ENCODE measurements around the gene SPRED2. TPM values are rescaled to one million over a fixed set of nuclear protein-coding genes. Genes with fewer than 3 reads are reported as not detected.

The SPRED2 gene
- total and polyA plus RNA-seq, 3 donors from 2014 or later = 10.0 to 14.1 (median 11.3) TPM

DNA sequence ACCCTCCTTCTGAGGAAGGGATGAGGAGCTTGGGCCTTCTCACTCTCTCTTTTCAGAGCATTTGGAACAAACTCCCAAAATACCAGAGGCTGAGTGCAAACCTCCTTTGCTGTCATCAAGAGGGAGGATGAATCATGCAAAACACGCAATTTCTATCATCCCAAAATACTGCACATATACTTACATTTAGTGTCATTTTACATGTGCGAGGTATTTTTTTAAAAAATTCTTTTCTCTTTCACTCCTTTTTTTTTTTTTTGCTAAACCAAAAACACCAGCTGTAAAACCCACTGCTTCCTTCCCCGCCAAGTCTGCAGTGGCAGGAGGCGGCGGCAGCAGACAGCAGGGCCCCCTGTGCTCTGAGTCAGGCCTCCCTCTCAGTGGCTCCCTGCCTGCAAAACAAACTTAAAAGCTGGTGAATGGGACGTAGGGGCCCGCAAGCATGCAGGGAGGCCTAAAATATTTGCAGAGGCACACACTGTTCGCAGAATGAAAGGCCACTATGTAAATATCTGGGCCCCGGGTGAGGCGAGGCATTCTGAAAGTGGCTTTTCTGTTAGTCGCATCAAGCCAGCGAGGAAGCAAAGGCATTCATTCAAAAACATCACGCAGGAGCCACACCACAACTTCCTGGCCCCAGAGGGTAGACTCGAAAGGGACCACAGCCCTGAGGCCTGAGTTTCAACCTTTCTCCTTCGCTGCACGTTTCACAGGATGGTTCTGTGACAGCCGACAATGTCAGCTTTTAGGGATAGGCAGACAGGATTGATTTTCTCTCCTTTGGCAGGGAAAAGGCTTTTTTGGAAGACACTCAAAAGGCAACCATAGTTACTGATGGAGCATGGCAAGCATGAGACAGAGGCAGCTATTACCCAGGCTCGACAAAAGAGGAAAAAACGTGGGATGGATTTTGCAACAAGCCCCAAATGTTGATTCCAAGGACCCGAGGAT lies 131.4 kb downstream of the SPRED2 start:
- Histone ChIP-seq H3K4me3 (no peak overlapping the region), H3K9me3 (no peaks in the 10 kb centered on the region), H3K36me3 (ENCODE audit: low read depth, missing control alignments) (no peaks in the 10 kb centered on the region), H3K4me1 (peaks cover 19% of the 10 kb centered on the region), H3K27ac (peak overlapping the region in 1 of 2 donors; percentile 11), H3K27me3 (no peaks in the 10 kb centered on the region)
- intact Hi-C loops (cut with DNase I; ENCODE audit: low total_unique reads) = no loop called here
- DNase-seq = peak; percentile 26
- TF ChIP-seq, protein P1, sequence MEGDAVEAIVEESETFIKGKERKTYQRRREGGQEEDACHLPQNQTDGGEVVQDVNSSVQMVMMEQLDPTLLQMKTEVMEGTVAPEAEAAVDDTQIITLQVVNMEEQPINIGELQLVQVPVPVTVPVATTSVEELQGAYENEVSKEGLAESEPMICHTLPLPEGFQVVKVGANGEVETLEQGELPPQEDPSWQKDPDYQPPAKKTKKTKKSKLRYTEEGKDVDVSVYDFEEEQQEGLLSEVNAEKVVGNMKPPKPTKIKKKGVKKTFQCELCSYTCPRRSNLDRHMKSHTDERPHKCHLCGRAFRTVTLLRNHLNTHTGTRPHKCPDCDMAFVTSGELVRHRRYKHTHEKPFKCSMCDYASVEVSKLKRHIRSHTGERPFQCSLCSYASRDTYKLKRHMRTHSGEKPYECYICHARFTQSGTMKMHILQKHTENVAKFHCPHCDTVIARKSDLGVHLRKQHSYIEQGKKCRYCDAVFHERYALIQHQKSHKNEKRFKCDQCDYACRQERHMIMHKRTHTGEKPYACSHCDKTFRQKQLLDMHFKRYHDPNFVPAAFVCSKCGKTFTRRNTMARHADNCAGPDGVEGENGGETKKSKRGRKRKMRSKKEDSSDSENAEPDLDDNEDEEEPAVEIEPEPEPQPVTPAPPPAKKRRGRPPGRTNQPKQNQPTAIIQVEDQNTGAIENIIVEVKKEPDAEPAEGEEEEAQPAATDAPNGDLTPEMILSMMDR (IDR thresholded peaks at IDR 0.05) = no peak
- no peak for TF ChIP-seq POLR2A (IDR thresholded peaks at IDR 0.05)
- 52 to 75% methylated on average over 20 of the region's 20 CpGs for WGBS, 2 donors

DNA sequence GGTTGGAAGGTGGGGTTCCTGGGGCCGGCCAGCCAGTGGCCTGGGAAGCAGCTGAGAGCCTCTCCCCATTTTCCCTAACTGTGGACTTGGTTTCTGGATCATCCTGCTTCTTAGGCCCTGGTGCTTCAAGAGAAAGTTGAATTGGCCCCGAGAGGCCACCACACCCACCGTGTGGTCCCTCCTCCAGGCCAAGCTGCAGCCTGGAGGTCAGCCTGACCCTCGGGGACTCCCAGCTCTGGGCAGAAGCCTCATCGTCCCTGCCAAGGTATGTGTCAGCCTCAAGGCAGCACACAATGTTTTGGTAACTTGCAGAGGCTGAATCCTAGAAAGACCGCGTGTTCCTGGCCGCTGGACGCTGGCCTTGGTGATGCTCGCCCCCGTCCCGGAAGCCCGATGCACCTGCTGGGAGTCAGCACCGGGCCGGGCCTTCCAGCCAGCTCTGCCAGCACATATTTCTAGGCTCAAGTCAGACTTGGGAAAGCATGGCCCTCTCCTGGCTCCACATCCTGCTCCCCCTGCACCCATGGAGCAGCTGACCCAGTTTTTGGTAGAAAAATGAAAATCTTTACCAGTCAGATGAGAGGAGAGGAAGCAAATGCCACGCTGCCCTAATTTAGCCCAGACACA lies 132.2 kb downstream of the SPRED2 start:
- intact Hi-C loops (cut with DNase I; ENCODE audit: low total_unique reads) = no loop called here
- 27 to 43% methylated on average over 7 to 15 of the region's 16 CpGs for WGBS, 2 donors
- no peaks in the 10 kb centered on the region for H3K9me3 ChIP-seq
- no peak overlapping the region for H3K27ac ChIP-seq
- peak; percentile 84 for DNase-seq
- H3K27me3 ChIP-seq = no peaks in the 10 kb centered on the region
- H3K4me1 ChIP-seq = peaks cover 19% of the 10 kb centered on the region
- H3K36me3 ChIP-seq (ENCODE audit: low read depth, missing control alignments) = no peaks in the 10 kb centered on the region
- TF ChIP-seq POLR2A (IDR thresholded peaks at IDR 0.05) = no peak
- H3K4me3 ChIP-seq = no peak overlapping the region

DNA sequence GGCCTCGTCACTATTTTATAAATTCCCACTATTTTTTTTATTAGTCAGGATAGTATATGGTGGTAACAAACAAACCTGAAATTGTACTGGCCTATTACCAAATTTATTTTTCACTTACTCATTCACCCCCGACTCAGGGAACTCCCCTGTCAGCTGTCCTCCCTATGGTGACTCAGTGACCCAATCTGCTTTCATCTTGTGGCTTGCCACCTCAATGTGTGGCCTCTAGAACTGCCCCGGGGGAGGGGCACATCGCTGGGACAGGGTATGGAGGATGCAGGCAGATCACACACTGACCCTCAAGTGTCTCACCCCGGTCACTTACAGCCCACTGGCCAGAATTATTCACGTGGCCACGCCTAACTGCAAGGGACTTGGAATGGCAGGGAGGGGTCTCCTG lies 133.2 kb downstream of the SPRED2 start:
- peaks cover 25% of the 10 kb centered on the region for H3K4me1 ChIP-seq
- H3K36me3 ChIP-seq (ENCODE audit: low read depth, missing control alignments) = no peaks in the 10 kb centered on the region
- no peaks in the 10 kb centered on the region for H3K9me3 ChIP-seq
- TF ChIP-seq, protein P1 (IDR thresholded peaks at IDR 0.05) = no peak
- no peak for TF ChIP-seq POLR2A (IDR thresholded peaks at IDR 0.05)
- DNase-seq = no peak
- H3K27me3 ChIP-seq = no peaks in the 10 kb centered on the region
- WGBS, 2 donors = 85 to 93% methylated on average over 7 of the region's 7 CpGs
- intact Hi-C loops (cut with DNase I; ENCODE audit: low total_unique reads) = no loop called here
- H3K27ac ChIP-seq = peak overlapping the region in 1 of 2 donors; percentile 34
- H3K4me3 ChIP-seq = no peak overlapping the region

DNA sequence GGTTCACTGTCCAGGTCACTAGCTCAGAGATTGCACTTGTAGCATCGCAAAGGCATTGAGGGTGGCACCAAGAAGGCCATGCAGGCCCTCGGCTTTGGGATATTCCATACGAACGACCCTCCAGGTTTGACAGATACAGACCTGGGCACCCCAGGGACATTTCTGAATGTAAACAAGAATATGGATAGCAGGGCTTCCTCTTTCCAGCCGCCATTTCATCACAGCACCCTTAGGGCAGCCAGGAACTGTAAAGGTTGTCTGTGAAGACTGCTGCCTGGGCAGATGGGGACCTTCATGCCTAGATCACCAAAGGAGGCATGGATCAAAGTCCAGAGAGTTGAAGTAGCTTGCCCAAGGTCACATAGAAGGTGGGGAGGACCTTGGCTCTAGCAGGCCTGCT lies 134.3 kb downstream of the SPRED2 start:
- intact Hi-C loops (cut with DNase I; ENCODE audit: low total_unique reads) = no loop called here
- Histone ChIP-seq H3K27me3 (no peaks in the 10 kb centered on the region), H3K4me1 (peaks cover 26% of the 10 kb centered on the region), H3K9me3 (no peaks in the 10 kb centered on the region), H3K27ac (no peak overlapping the region), H3K36me3 (ENCODE audit: low read depth, missing control alignments) (no peaks in the 10 kb centered on the region), H3K4me3 (no peak overlapping the region)
- TF ChIP-seq, protein P1 (IDR thresholded peaks at IDR 0.05) = no peak
- TF ChIP-seq POLR2A (IDR thresholded peaks at IDR 0.05) = no peak
- DNase-seq = no peak
- 89 to 91% methylated on average over 5 of the region's 5 CpGs for WGBS, 2 donors

DNA sequence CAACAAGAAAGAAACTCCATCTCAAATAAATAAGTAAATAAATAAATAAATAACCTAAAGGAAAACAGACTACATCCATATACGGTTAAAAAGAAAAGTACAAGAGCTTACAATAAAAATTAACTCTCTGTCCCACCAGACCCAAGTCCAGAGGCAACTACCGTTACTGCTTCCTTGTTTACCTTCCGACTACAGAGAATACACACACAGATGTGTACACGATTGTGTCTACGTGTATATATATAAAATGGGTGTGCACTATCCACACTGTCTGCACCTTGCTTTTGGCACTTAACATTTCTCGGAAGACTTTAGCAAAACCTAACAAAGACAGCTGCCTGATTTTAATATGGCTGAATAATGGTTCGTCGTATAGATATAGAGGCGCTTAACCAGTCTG lies 134.9 kb downstream of the SPRED2 start:
- TF ChIP-seq, protein P1 (IDR thresholded peaks at IDR 0.05) = no peak
- no peak for TF ChIP-seq POLR2A (IDR thresholded peaks at IDR 0.05)
- H3K9me3 ChIP-seq = no peaks in the 10 kb centered on the region
- H3K4me1 ChIP-seq = peaks cover 24% of the 10 kb centered on the region
- no peak for DNase-seq
- no peaks in the 10 kb centered on the region for H3K27me3 ChIP-seq
- intact Hi-C loops (cut with DNase I; ENCODE audit: low total_unique reads) = no loop called here
- H3K4me3 ChIP-seq = no peak overlapping the region
- 95 to 100% methylated on average over 9 of the region's 9 CpGs for WGBS, 2 donors
- no peak overlapping the region for H3K27ac ChIP-seq
- H3K36me3 ChIP-seq (ENCODE audit: low read depth, missing control alignments) = no peaks in the 10 kb centered on the region

Measured in testis (tissue), 3 donors.